Endothelial cell (in vitro differentiated cells): ENCODE results near the gene NELFB. TPM values are rescaled to one million over a fixed set of nuclear protein-coding genes. Genes with fewer than 3 reads are reported as not detected.

Source experiments
- DNase-seq: peaks from one replicate; pipeline ENCODE4 v3.0.0; 2021; ENCODE audit warnings: low spot score
- H3K27ac Mint-ChIP-seq: one replicate; pipeline ENCODE4 v1.8.0; 2021; ENCODE audit warnings: mixed read lengths, inconsistent platforms; ENCODE audit not compliant: unreplicated experiment
- H3K27me3 Mint-ChIP-seq: one replicate; pipeline ENCODE4 v1.8.0; 2021; ENCODE audit warnings: mild to moderate bottlenecking, moderate library complexity, mixed read lengths, inconsistent platforms; ENCODE audit not compliant: unreplicated experiment
- H3K36me3 Mint-ChIP-seq: one replicate; pipeline ENCODE4 v1.8.0; 2021; ENCODE audit warnings: mild to moderate bottlenecking, low read depth, mixed read lengths, inconsistent platforms; ENCODE audit not compliant: unreplicated experiment
- H3K4me1 Mint-ChIP-seq: one replicate; pipeline ENCODE4 v1.8.0; 2021; ENCODE audit warnings: mild to moderate bottlenecking, mixed read lengths, inconsistent platforms; ENCODE audit not compliant: unreplicated experiment
- H3K4me3 Mint-ChIP-seq: one replicate; pipeline ENCODE4 v1.8.0; 2021; ENCODE audit warnings: mild to moderate bottlenecking, mixed read lengths, inconsistent platforms; ENCODE audit not compliant: unreplicated experiment
- H3K9me3 Mint-ChIP-seq: one replicate; pipeline ENCODE4 v1.8.0; 2021; ENCODE audit warnings: mixed read lengths, inconsistent platforms; ENCODE audit not compliant: unreplicated experiment
- total RNA-seq: library from RNA; stranded (reverse); fragmentation: NEBNext Ultra II Directional; extraction: Animal tissue kit (Norgen Biotek cat#: 25700); gene quantifications from one replicate; pipeline ENCODE4 v1.2.1, GENCODE V29; 2021; ENCODE audit not compliant: unreplicated experiment
- TF ChIP-seq, protein P1 (sequence below): fragments of 200-600 bp; sonication (generic); IDR thresholded peaks from one replicate; pipeline ENCODE4 v1.5.0; 2021; ENCODE audit warnings: antibody characterized with exemption; ENCODE audit not compliant: unreplicated experiment

The NELFB gene
- total RNA-seq, 1 donor from 2014 or later, result 65.6 TPM

DNA sequence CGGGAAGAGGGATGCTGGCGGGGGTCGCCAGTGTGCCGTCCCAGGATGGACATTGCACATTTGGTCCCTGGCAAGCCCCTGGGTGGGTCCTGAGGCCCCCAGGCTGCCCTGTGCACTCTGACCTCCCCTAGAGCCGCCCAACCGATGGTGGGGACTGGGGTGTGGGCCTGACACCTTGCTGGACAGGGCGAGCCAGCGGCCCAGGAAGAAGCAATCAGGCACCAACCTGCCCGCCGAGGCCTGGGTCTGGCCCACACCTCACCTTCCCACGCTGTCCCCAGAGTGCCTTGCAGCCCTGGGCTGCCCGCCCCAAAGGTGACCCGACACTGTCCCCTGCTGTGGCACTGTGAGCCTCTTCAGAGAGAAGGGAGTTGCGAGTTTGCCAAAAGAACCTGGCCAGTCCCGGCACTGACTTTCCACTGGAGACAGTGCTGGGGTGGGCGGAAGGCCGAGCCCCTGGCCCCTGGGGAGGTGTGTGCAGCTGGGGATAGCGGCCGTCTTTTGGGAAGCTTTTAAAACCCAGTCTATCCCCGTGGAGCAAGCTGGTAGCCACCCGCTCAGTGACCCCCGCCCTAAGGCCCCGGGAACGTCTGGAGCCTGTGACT lies 58.9 kb downstream of the NELFB start:
- TF ChIP-seq, protein P1, sequence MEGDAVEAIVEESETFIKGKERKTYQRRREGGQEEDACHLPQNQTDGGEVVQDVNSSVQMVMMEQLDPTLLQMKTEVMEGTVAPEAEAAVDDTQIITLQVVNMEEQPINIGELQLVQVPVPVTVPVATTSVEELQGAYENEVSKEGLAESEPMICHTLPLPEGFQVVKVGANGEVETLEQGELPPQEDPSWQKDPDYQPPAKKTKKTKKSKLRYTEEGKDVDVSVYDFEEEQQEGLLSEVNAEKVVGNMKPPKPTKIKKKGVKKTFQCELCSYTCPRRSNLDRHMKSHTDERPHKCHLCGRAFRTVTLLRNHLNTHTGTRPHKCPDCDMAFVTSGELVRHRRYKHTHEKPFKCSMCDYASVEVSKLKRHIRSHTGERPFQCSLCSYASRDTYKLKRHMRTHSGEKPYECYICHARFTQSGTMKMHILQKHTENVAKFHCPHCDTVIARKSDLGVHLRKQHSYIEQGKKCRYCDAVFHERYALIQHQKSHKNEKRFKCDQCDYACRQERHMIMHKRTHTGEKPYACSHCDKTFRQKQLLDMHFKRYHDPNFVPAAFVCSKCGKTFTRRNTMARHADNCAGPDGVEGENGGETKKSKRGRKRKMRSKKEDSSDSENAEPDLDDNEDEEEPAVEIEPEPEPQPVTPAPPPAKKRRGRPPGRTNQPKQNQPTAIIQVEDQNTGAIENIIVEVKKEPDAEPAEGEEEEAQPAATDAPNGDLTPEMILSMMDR, result no peak
- Mint-ChIP-seq H3K4me3 (no peak overlapping the region), H3K27ac (no peak overlapping the region), H3K27me3 (peaks cover 4% of the 10 kb centered on the region), H3K36me3 (no peaks in the 10 kb centered on the region), H3K9me3 (no peaks in the 10 kb centered on the region), H3K4me1 (no peaks in the 10 kb centered on the region)
- DNase-seq, result peak; percentile 16

- Mint-ChIP-seq H3K4me1 (peaks cover 3% of the 10 kb centered on the region), H3K36me3 (no peaks in the 10 kb centered on the region), H3K27ac (peak overlapping the region; percentile 36), H3K9me3 (no peaks in the 10 kb centered on the region), H3K27me3 (peaks cover 6% of the 10 kb centered on the region), H3K4me3 (no peak overlapping the region)
- TF ChIP-seq, protein P1, result no peak
- peak; percentile 28 for DNase-seq
These were observed 59.7 kb downstream of the NELFB start for GRCh38 chr9:137314561-137315560.

DNA sequence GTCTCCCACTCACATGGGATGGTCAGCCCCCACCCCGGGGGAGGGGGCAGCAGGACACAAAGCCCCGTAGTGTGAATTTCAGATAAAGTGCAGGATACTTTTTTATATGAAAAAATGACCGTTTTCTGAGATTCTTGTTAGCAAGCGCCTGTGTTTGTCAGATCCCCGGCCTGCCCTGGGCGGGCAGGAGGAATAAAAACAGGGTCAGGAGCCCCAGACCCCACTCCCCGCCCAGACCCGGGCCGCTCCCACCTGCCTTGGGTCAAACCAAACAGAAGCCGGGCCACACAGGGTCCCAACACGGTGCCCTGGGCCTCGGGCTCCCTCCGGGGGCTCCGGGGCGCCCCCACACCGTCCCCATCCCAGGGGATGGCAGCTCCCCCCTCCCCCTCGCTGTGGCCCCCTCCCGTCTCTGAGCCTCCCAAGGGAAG lies 60.5 kb downstream of the NELFB start:
- H3K4me3 Mint-ChIP-seq, result no peak overlapping the region
- H3K9me3 Mint-ChIP-seq, result no peaks in the 10 kb centered on the region
- peak overlapping the region; percentile 48 for H3K27ac Mint-ChIP-seq
- DNase-seq, result no peak
- H3K36me3 Mint-ChIP-seq, result no peaks in the 10 kb centered on the region
- peaks cover 2% of the 10 kb centered on the region for H3K27me3 Mint-ChIP-seq
- H3K4me1 Mint-ChIP-seq, result peaks cover 3% of the 10 kb centered on the region
- TF ChIP-seq, protein P1, result no peak

DNA sequence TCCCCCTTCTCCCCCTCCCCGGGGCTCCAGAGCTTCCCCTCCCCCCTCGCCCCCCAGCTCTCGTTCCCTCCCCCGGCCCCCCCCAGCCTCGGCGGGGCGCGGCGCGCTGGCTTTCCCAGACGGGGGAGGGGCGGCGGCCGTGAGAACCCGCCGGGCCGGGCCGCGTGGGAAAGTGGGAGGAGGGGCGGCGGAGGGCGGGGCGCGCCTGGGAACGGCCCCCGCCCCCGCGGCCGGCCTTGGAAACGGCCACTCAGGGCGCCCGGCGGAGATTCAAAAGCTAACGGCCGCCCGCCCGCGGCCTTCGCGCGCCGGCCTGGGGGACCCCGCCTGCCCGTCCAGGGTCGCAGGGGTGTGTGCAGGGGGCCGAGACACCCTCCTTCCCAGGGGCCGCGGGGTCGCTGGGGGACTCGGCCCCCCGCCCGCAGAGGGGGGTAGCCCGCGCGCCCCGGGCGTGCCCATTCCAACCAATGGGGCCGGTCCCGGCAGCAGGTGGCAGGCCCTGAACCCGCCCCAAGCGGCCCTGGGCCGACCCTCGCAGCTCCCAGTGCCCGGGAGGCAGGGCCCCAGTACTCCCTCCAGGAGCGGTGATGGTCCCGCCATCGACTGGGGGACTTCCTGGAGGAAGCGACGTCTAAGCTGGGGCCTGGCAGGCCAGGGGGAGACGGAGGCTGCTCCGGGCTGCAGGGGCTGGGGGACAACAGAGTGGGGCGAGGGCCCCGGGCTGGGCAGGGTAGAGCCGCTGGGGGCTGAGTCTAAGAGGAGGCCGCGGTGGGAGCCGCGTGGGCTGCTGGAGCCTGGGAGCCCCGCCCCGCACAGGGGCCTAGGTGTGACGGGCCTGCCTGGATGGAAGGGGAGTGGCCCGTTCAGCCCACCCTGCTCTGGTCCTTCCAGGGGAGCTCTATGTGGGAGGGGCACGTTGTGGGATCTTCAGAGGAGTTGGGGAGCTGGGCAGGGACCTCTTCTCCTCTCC lies 61.2 kb downstream of the NELFB start:
- Mint-ChIP-seq H3K9me3 (no peaks in the 10 kb centered on the region), H3K4me3 (no peak overlapping the region), H3K36me3 (no peaks in the 10 kb centered on the region), H3K27me3 (peaks cover 2% of the 10 kb centered on the region), H3K27ac (no peak overlapping the region), H3K4me1 (peaks cover 3% of the 10 kb centered on the region)
- TF ChIP-seq, protein P1, result no peak
- DNase-seq, result peak; percentile 83
